Measurements from ENCODE around the gene KIF18A.

KIF18A gene

DNA sequence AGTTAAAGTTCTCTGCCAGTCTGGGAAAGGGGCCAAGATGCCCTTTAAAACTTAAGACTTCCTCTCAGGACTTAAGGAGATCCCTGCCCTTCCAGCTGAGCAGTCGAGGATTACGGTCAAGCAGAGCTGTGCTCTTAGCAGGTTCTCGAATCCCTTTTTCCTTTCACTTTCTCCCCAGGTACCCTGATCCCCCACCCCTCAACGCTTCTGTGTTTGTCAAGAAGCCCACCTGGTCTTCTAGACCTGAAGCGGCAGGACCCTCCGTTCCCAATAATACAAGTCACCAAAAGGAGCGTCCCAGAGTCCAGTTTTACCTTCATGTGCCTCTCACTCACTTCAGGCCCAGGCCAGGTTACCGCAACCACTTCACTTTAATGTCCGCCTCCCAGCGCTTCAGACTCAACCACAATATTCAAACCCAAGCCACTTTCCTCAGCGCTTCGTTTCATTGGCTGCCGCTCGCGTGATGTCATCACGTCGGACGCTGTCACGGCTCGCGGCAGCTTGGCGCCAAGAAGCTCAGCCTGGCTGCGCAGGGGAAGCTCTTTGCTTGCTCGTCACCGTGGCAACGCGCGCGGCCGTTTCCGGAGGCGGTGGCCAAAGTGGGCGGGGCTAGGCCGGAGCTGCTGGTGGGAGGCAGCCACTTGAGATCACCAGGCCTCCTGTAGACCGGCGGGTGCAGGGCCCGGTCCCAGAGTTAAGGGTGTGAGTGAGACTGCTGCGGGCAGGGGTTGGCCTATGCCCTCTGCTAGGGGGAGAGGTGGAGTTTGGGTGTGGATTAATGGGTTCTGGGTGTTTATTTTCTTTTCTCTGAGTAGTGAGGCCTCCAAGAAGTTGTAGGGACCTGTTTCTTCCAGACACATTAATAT, at the start of gene KIF18A, which contains the start of gene METTL15:
TSS of gene KIF18A (minus strand) at position 407 of the 869 bp plus-strand sequence. CDS start 10,209 bp downstream, outside the sequence.
TSS of gene METTL15 (plus strand) at position 639 of the 869 bp plus-strand sequence. CDS start 4,947 bp downstream, outside the sequence.
- H3K4me3 ChIP-seq (ENCODE audit: low read depth, low read length) = peak within 1 kb of the TSS; percentile 81
- peak; percentile 100 for DNase-seq (ENCODE audit: low read depth)
- TF ChIP-seq, protein P1, sequence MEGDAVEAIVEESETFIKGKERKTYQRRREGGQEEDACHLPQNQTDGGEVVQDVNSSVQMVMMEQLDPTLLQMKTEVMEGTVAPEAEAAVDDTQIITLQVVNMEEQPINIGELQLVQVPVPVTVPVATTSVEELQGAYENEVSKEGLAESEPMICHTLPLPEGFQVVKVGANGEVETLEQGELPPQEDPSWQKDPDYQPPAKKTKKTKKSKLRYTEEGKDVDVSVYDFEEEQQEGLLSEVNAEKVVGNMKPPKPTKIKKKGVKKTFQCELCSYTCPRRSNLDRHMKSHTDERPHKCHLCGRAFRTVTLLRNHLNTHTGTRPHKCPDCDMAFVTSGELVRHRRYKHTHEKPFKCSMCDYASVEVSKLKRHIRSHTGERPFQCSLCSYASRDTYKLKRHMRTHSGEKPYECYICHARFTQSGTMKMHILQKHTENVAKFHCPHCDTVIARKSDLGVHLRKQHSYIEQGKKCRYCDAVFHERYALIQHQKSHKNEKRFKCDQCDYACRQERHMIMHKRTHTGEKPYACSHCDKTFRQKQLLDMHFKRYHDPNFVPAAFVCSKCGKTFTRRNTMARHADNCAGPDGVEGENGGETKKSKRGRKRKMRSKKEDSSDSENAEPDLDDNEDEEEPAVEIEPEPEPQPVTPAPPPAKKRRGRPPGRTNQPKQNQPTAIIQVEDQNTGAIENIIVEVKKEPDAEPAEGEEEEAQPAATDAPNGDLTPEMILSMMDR (conservative IDR thresholded peaks at IDR 0.05; ENCODE audit: low read depth, low read length) = no peak

DNA sequence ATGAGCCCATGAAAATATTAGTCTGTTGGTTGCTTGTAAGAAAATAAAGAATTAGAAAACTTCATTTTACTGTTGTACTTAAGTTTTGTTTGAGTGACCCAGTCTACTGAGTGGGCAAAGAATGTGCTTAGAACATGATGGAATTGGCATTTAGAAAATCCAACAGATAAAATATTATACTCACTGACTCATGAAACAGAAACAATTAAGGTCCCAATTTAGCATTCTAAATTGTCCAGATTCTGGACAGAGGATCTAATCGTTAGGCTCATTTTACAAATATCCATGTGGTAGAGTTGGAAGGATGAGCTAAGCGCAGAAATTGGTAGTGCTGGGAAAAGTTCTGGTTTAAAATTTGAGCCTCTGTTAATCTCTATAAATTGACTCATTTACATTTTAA, 45.6 kb upstream of the KIF18A start:
- H3K4me3 ChIP-seq (ENCODE audit: low read depth, low read length) = no peak overlapping the region
- no peak for DNase-seq (ENCODE audit: low read depth)
- TF ChIP-seq, protein P1 (conservative IDR thresholded peaks at IDR 0.05; ENCODE audit: low read depth, low read length) = no peak

DNA sequence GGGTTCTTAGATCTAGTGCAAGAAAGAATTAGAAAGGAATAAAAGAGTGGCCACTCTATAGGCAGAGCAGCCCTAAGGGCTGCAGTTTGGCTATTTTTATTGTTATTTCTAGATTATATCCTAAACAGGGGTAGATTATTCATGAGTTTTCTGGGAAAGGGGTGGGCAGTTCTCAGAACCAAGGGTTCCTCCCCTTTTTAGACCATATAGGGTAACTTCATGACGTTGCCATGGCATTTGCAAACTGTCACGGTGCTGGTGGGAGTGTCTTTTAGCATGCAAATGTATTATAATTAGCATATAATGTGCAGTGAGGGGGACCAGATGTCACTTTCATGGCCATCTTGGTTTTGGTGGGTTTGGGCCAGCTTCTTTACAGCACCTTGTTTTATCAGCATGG, 44.8 kb upstream of the KIF18A start:
- no peak for DNase-seq (ENCODE audit: low read depth)
- no peak overlapping the region for H3K4me3 ChIP-seq (ENCODE audit: low read depth, low read length)
- TF ChIP-seq, protein P1 (conservative IDR thresholded peaks at IDR 0.05; ENCODE audit: low read depth, low read length) = no peak

DNA sequence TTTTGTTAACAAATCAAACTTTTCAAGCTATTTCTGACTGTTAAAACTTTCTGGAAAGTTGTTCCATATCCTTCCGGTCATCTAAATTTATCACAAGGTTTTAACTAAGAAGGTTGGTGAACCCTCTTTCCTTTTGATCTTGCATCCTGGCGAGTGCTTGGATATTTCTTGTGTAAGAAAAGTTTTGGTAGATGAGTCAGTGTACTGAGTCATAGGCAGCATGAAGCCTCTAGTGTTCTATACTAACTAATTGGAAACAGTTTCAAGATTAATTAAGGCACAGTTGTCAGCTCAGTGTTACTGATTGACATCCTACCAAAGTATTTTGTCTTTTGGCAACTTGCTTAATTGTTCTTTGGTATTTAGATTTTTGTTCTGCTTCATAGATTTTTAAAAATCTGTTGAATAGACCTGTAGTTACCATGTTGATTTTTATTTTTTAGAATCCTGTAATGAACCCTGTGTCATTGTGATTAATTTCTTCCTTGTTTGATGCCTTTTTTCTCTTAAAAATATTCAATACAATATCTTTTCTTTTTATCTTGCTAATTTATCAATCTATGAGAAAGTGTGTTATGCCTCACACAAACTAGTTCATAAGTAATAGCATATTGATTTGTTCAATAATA, 38.3 kb upstream of the KIF18A start:
- no peak overlapping the region for H3K4me3 ChIP-seq (ENCODE audit: low read depth, low read length)
- peak; percentile 94 for DNase-seq (ENCODE audit: low read depth)
- TF ChIP-seq, protein P1 (conservative IDR thresholded peaks at IDR 0.05; ENCODE audit: low read depth, low read length) = no peak

DNA sequence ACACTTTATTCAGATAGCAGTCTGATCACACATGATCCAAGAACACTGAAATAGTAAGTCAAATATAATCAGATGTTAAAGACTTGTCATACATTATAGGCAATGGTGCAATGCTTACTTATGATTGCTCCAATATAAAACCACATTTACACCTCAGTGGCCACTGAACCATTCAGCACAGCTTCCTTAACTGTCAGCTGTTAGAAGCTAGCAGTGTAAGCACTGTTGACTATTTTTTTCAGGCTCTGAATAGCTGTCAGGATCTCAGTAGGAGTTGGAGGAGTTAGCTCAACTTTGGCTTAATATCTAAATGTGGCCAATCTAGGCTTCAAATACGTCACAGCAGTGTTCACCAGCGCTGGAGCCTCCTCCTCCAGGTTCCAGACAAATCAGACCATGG, 36.9 kb upstream of the KIF18A start:
- no peak overlapping the region for H3K4me3 ChIP-seq (ENCODE audit: low read depth, low read length)
- DNase-seq (ENCODE audit: low read depth) = peak; percentile 73
- TF ChIP-seq, protein P1 (conservative IDR thresholded peaks at IDR 0.05; ENCODE audit: low read depth, low read length) = no peak

DNA sequence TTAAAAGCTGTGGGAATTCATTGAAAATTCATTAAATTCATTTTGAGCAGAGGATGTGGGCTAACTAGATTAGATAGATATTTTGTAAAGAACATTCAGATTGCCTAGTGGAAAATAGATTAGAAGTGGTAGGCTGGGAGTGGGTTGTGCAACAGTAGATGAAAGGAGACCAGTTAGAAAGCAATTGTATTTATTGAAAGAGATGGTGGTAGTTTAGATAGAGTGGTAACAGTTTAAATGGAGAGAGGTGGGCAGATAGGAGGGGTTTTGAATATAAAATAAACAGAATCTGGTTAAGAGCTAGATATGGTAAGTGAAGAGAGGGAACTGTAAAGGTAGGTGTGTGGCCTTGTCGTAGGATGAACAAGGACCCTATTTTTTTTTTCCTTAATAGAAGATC, 34.8 kb upstream of the KIF18A start:
- no peak for DNase-seq (ENCODE audit: low read depth)
- TF ChIP-seq, protein P1 (conservative IDR thresholded peaks at IDR 0.05; ENCODE audit: low read depth, low read length) = no peak
- no peak overlapping the region for H3K4me3 ChIP-seq (ENCODE audit: low read depth, low read length)
